ENCODE data around the gene MKLN1.
"Not testable (repeated sequence)": the region's sequence is repeated elsewhere in the genome, so short reads cannot be mapped to it uniquely, and the experiment has no call there.

MKLN1 gene

GRCh38 chr7:131384286-131384635, 56.6 kb downstream of the MKLN1 start:
- no peak overlapping the region for H3K27ac ChIP-seq
- no peak for DNase-seq (ENCODE audit: low read depth, low spot score)

GRCh38 chr7:131385039-131385605, 57.4 kb downstream of the MKLN1 start:
- DNase-seq (ENCODE audit: low read depth, low spot score), result no peak
- H3K27ac ChIP-seq, result no peak overlapping the region

DNA sequence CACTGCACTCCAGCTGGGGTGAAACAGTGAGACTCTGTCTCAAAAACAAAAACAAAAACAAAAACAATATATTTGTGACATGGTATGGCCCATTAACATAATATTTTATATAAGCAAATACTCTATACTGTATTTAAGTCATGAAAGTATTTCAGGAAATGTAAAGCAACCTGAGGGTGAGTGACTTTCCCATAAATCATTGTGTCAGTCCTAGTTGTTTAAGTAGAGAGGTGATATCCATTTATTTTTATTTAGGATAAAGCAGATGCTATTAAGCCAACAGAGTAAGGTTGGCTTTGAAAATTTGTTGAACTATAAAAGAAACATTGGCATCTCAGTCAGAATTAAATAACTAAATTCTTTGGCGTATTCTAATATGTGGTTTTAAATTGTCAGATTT, 60.5 kb downstream of the MKLN1 start:
- no peak for DNase-seq (ENCODE audit: low read depth, low spot score)
- H3K27ac ChIP-seq, result no peak overlapping the region

- no peak overlapping the region for H3K27ac ChIP-seq
- no peak for DNase-seq (ENCODE audit: low read depth, low spot score)
Observed at GRCh38 chr7:131390275-131390674, 62.6 kb downstream of the MKLN1 start.

DNA sequence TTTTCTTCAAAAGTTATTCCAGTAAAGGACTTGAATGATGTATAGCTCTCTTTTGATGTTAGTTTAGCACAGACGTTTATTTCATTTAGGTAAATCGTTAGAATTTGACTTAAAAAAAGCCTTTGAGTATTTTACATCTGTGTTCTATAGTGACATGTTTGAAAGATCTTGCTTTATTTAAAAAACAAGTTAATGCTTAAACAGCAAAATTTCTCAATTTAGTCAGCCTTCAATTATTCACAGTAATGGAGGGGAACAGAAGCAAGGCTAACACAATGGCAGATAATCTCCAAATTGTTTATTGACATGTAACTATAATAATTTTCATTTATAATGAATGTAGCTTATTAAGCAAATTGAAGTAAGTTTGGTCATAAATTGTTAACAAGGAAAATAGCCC, 63.5 kb downstream of the MKLN1 start:
- no peak for DNase-seq (ENCODE audit: low read depth, low spot score)
- no peak overlapping the region for H3K27ac ChIP-seq

GRCh38 chr7:131400681-131401176, 73.1 kb downstream of the MKLN1 start:
- H3K27ac ChIP-seq, result no peak overlapping the region

GRCh38 chr7:131401194-131401593, 73.5 kb downstream of the MKLN1 start:
- H3K27ac ChIP-seq, result no peak overlapping the region
- no peak for DNase-seq (ENCODE audit: low read depth, low spot score)

More at GRCh38 chr7:131400681-131401176, 73.1 kb downstream of the MKLN1 start:
- DNase-seq (ENCODE audit: low read depth, low spot score), result no peak

DNA sequence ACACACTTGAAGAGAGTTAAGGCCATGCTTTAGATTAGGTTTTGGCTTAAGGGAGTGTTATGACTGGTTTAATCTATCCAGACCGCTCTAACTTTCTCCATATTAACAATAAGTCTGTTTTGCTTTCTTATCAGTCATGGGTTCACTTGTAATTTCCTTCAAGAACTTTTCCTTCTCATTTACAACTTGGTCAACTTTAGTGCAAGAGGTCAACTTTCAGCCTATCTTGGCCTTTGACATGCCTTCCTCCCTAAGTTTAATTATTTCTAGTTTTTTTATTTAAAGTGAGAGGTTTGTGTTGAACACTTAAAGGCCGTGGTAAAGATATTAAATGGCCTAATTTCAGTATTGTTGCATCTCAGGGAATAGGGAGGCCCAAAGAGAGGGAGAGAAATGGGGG, 75.6 kb downstream of the MKLN1 start:
- DNase-seq (ENCODE audit: low read depth, low spot score), result no peak
- no peak overlapping the region for H3K27ac ChIP-seq

DNA sequence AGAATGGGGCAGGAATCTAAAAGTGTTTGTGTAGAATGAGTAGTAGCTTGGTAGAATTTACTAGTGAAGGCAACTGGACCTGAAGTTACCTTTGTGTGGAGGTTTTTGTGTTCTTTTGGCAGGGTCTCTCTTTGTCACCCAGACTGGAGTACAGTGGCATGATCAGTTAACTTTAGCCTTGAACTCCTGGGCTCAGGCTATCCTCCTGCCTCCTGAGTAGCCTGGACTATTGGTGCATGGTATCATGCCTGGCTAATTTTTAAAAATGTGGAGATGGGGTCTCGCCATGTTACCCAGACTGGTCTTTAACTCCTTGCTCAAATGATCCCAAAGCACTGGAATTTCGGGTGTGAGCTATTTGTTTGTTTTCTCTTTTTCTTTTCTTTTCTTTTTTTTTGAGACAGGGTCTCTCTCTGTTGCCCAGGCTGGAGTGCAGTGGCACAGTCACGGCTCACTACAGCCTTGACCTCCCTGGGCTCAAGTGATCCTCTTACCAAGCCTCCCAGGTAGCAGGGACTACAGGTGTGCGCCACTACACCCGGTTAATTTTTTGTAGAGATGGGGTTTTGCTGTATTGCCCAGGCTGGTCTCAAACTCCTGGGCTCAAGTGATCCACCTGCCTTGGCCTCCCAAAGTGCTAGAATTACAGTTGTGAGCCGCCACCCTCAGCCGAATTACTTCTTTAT, 76.7 kb downstream of the MKLN1 start:
- no peak for DNase-seq (ENCODE audit: low read depth, low spot score)
- H3K27ac ChIP-seq, result no peak overlapping the region

DNA sequence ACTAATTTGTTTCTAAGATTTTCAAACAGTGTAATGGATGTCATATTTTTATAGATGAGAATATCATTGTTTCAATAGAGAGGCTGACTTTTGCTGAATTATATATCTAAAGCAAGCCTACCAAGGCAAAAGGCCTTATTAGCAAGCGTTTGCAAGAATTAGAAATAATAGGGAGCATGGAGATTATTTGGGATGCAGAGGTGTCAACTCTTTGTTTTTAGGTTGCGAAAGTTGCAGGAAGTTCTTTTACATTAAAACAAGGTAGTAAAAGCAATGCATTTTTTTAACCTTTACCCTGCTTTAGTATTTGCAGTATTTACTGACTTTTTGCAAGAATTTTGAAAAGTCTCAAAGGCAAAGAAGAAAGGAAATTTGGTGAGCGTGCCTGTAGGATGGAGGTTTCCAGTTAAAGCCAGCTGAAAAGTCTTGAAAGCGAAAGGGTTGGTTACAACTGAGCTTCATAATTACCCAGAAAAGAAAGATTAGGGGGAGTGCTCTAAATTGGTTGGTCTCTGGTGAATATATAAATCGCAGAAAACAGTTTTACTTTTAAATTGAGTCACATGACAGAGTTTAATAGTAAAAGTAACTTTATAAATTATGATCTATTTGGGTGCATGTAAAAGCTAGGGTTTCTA, 81.6 kb downstream of the MKLN1 start:
- no peak for DNase-seq (ENCODE audit: low read depth, low spot score)
- H3K27ac ChIP-seq, result no peak overlapping the region

- no peak overlapping the region for H3K27ac ChIP-seq
- DNase-seq (ENCODE audit: low read depth, low spot score), result no peak
Observed at GRCh38 chr7:131412031-131412430, 84.4 kb downstream of the MKLN1 start.

GRCh38 chr7:131413711-131414110, 86.0 kb downstream of the MKLN1 start:
- no peak overlapping the region for H3K27ac ChIP-seq
- no peak for DNase-seq (ENCODE audit: low read depth, low spot score)

DNA sequence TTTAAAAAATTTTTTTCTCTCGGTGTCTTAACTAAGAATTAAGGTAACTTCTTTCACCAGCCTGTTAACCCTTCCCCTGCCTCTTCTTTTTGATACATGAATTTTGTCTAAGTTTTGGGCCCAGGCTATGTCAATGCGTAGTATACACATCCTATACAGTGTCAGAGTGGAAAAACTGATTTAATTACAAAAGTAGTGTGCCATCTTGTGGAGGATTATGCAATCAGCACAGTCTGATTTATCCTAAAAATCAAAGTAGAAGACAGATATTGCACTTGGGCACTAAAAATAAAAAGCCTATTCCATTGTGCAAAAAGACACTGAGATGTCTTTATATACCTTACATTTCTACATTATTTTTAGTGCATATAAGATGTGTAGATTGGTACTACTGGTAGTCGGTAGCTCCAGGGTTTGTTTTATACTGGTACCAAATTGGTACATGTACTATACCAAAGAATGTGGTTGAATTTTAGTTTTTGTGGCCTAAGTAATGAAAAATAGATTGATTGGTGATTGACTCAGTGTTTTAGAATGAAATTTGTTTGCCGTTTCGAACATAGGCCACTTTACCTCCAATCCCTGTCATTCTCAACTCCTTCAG, 96.6 kb downstream of the MKLN1 start:
- no peak for DNase-seq (ENCODE audit: low read depth, low spot score)
- no peak overlapping the region for H3K27ac ChIP-seq

DNA sequence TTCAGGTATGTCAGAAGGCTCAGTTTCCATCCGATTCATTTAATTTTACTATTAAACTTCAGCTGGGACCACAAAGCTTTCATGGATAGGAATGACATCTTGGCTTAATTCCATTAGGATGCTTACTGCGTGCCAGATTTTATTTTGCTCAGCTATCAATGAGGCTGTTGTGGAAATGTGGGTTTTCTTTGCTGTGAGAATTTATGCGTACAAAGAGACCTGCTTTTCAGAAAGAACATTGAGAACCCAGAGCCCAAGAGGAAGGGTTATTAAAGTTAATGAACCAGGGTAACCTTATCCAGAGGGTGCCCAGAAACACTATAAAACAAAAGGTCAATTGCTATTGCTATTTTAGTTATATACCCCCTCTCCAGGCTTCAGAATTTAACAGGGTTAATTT, 98.3 kb downstream of the MKLN1 start:
- DNase-seq (ENCODE audit: low read depth, low spot score), result no peak
- no peak overlapping the region for H3K27ac ChIP-seq

- peak overlapping the region; percentile 55 for H3K27ac ChIP-seq
- not testable (repeated sequence) for DNase-seq (ENCODE audit: low read depth, low spot score)
Observed at GRCh38 chr7:131430826-131431225, 103.2 kb downstream of the MKLN1 start.

DNA sequence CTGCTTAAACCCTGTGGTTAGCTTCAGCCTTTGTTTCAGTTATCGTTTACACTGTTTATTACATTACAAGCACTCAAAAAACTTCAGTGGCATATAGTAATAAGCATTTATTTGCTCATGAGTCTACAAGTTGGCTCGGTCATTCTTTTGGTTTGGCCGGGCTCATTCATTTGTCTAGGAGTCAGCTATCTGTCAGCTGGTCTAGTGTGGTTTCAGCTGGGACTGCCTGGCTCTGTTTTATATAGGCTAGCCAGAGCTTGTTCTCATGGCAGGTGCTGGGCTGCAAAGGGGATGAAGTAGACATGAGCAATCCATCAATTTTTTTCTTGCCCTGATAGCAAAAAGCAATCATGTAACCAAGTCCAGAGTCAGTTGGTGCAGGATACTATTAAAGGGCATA, 103.6 kb downstream of the MKLN1 start:
- peak overlapping the region; percentile 55 for H3K27ac ChIP-seq
- DNase-seq (ENCODE audit: low read depth, low spot score), result peak; percentile 89

- peak overlapping the region; percentile 55 for H3K27ac ChIP-seq
- no peak for DNase-seq (ENCODE audit: low read depth, low spot score)
Observed at GRCh38 chr7:131431756-131432155, 104.1 kb downstream of the MKLN1 start.

GRCh38 chr7:131436384-131436783, 108.7 kb downstream of the MKLN1 start:
- no peak overlapping the region for H3K27ac ChIP-seq
- no peak for DNase-seq (ENCODE audit: low read depth, low spot score)

- no peak for DNase-seq (ENCODE audit: low read depth, low spot score)
Observed at GRCh38 chr7:131438969-131439368, 111.3 kb downstream of the MKLN1 start.

GRCh38 chr7:131443496-131443895, 115.8 kb downstream of the MKLN1 start:
- H3K27ac ChIP-seq, result no peak overlapping the region
- no peak for DNase-seq (ENCODE audit: low read depth, low spot score)

More at GRCh38 chr7:131438969-131439368, 111.3 kb downstream of the MKLN1 start:
- H3K27ac ChIP-seq, result no peak overlapping the region

DNA sequence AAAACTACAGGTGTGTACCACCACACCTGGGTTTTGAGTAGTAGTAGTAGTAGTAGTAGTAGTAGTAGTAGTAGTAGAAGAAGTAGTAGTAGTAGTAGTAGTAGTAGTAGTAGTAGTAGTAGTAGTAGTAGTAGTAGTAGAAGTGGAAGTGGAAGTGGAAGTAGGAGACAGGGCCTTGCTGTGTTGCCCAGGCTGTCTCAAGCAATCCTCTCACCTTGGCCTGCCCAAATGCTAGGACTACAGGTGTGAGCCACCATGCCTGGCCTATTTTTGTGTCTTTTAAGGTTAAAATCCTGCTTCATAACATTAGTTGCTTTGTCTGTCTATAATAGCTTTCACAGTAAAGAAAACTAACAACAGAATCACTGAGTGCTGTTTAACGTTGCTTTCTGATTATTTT, 117.0 kb downstream of the MKLN1 start:
- no peak overlapping the region for H3K27ac ChIP-seq
- no peak for DNase-seq (ENCODE audit: low read depth, low spot score)
